HepG2 (cell line): ENCODE results near the gene HDAC5. TPM values are rescaled to one million over a fixed set of nuclear protein-coding genes. Genes with fewer than 3 reads are reported as not detected.

Source experiments
- ARID5B ChIP-seq: IDR thresholded peaks from 2 replicates; pipeline ENCODE4 v1.4.0; 2020; ENCODE audit warnings: mild to moderate bottlenecking, missing genetic modification reagents
- CBX5 ChIP-seq: sonication (generic); formaldehyde crosslinking; IDR thresholded peaks from 2 replicates; pipeline ENCODE4 v1.4.0; 2020; ENCODE audit warnings: missing genetic modification reagents, borderline replicate concordance
- CHD4 ChIP-seq: fragments of 200-600 bp; sonication (generic); IDR thresholded peaks from 2 replicates; pipeline ENCODE4 v1.7.0; 2017; ENCODE audit warnings: mild to moderate bottlenecking, low read length, borderline replicate concordance
- DDIT3 ChIP-seq: sonication (generic); formaldehyde crosslinking; IDR thresholded peaks from 2 replicates; pipeline ENCODE4 v1.4.0; 2020; ENCODE audit warnings: mild to moderate bottlenecking, missing genetic modification reagents
- GATA4 ChIP-seq: sonication (generic); IDR thresholded peaks from 2 replicates; pipeline ENCODE4 v1.6.1; 2016; ENCODE audit warnings: antibody characterized with exemption, low read depth, borderline replicate concordance
- HMG20B ChIP-seq: conservative IDR thresholded peaks from 2 replicates; pipeline ENCODE4 v1.6.1; 2016; ENCODE audit warnings: missing genetic modification reagents, missing compliant biosample characterization
- HNRNPUL1 ChIP-seq: fragments of 200-400 bp; formaldehyde crosslinking; IDR thresholded peaks from 2 replicates; pipeline ENCODE4 v1.6.1; 2017; ENCODE audit warnings: low read depth, mild to moderate bottlenecking, low read length, moderate library complexity
- KMT2A ChIP-seq: sonication (generic); formaldehyde crosslinking; IDR thresholded peaks from 2 replicates; pipeline ENCODE4 v1.4.0; 2020; ENCODE audit warnings: missing genetic modification reagents
- MYNN ChIP-seq: sonication (generic); formaldehyde crosslinking; IDR thresholded peaks from 2 replicates; pipeline ENCODE4 v1.4.0; 2020; ENCODE audit warnings: mild to moderate bottlenecking, low read depth, missing genetic modification reagents
- NFE2L1 ChIP-seq: sonication (generic); formaldehyde crosslinking; IDR thresholded peaks from 2 replicates; pipeline ENCODE4 v1.4.0; 2020; ENCODE audit warnings: missing genetic modification reagents, mild to moderate bottlenecking, borderline replicate concordance
- NFKB2 ChIP-seq: sonication (generic); formaldehyde crosslinking; IDR thresholded peaks from 2 replicates; pipeline ENCODE4 v1.4.0; 2020; ENCODE audit warnings: missing genetic modification reagents, borderline replicate concordance
- NFYB ChIP-seq: sonication (generic); formaldehyde crosslinking; IDR thresholded peaks from 2 replicates; pipeline ENCODE4 v1.4.0; 2020; ENCODE audit warnings: missing genetic modification reagents
- SATB2 ChIP-seq: sonication (generic); formaldehyde crosslinking; IDR thresholded peaks from 2 replicates; pipeline ENCODE4 v1.5.0; 2020; ENCODE audit warnings: missing genetic modification reagents
- SETDB1 ChIP-seq: sonication (generic); formaldehyde crosslinking; IDR thresholded peaks from 2 replicates; pipeline ENCODE4 v1.5.1; 2020; ENCODE audit warnings: missing genetic modification reagents, mild to moderate bottlenecking, borderline replicate concordance
- SKIL ChIP-seq: sonication (generic); formaldehyde crosslinking; IDR thresholded peaks from 2 replicates; pipeline ENCODE4 v1.8.0; 2022; ENCODE audit warnings: missing genetic modification reagents, mild to moderate bottlenecking, moderate library complexity, borderline replicate concordance
- SNAPC5 ChIP-seq: sonication (generic); formaldehyde crosslinking; IDR thresholded peaks from 2 replicates; pipeline ENCODE4 v1.8.1; 2023; ENCODE audit warnings: mild to moderate bottlenecking, missing genetic modification reagents, borderline replicate concordance
- SRSF1 ChIP-seq: fragments of 200-400 bp; formaldehyde crosslinking; optimal IDR thresholded peaks from 2 replicates; pipeline ENCODE3; 2017; ENCODE audit warnings: mild to moderate bottlenecking, low read depth, low read length, moderate library complexity
- YY1 ChIP-seq: IDR thresholded peaks from 2 replicates; pipeline ENCODE4 v1.6.1; 2011; ENCODE audit warnings: low read length, low read depth, moderate library complexity, mild to moderate bottlenecking; ENCODE audit not compliant: insufficient read depth, insufficient replicate concordance
- ZBTB33 ChIP-seq: sonication (generic); formaldehyde crosslinking; IDR thresholded peaks from 2 replicates; pipeline ENCODE4 v1.4.0; 2020; ENCODE audit warnings: missing genetic modification reagents
- ZNF337 ChIP-seq: sonication (generic); formaldehyde crosslinking; IDR thresholded peaks from 2 replicates; pipeline ENCODE4 v1.5.1; 2020; ENCODE audit warnings: missing genetic modification reagents, low read depth, mild to moderate bottlenecking, borderline replicate concordance
- polyA plus RNA-seq, 8 experiments: library from polyadenylated mRNA; depleted of rRNA in 3 of 8; stranded (reverse) in 7 of 8; unstranded in 1 of 8; fragments of >200 nt; fragmentation: Illumina TruSeq in 4 of 8; extraction: Trizol in 4 of 8; gene quantifications; 2 replicates each; pipeline versions ENCODE4 v1.2.1 to v1.2.3, GENCODE V29; 2011 to 2016; ENCODE audit warnings: low read depth in 4 of 8, missing spikeins in 1 of 8, mixed read lengths in 1 of 8; ENCODE audit not compliant: insufficient read depth in 1 of 8
- total RNA-seq, 5 experiments: library from RNA; depleted of rRNA; stranded (reverse); fragments of >200 nt; fragmentation: Illumina TruSeq; extraction: Trizol; gene quantifications; 2 replicates each; pipeline ENCODE4 v1.2.3, GENCODE V29; 2016; ENCODE audit warnings: low read depth in 1 of 5

Gene HDAC5
- total and polyA plus RNA-seq, 2 of the 13 experiments (the other 11 are each of a cell fraction or from before 2014, with no cell fraction given) = 46.4 to 85.4 TPM

GRCh38 chr17:44070455-44071197 lies 52.8 kb downstream of the HDAC5 start, which contains the start of gene G6PC3 (continued):
- TF ChIP-seq ARID5B (CRISPR knock-in tag) = peak; percentile 79
- peak; percentile 89 for TF ChIP-seq MYNN
- peak; percentile 88 for TF ChIP-seq CBX5 (CRISPR knock-in tag)
- peak; percentile 61; the same call in 1 of the 2 replicates for TF ChIP-seq GATA4
- peak; percentile 13; the same call in 1 of the 2 replicates for TF ChIP-seq SATB2
- peak; percentile 68; the same call in 1 of the 2 replicates for TF ChIP-seq SKIL (CRISPR knock-in tag)
- no peak; the same call in 1 of the 2 replicates for TF ChIP-seq SETDB1 (CRISPR knock-in tag)
- TF ChIP-seq DDIT3 (CRISPR knock-in tag) = 0 out of 2 replicates have a peak, but pooled peaks have one; percentile 53
- TF ChIP-seq YY1 = peak; percentile 86
- TF ChIP-seq ZNF337 (CRISPR knock-in tag) = peak; percentile 79; the same call in 1 of the 2 replicates
- TF ChIP-seq NFKB2 = peak; percentile 99
- peak; percentile 89 for TF ChIP-seq KMT2A (CRISPR knock-in tag)
- peak; percentile 34; the same call in 1 of the 2 replicates for TF ChIP-seq NFE2L1
- TF ChIP-seq SRSF1 = peak; percentile 15
- TF ChIP-seq HMG20B (CRISPR knock-in tag) = peak; percentile 75
- TF ChIP-seq CHD4 = no peak
- peak; percentile 78; the same call in 1 of the 2 replicates for TF ChIP-seq ZBTB33 (CRISPR knock-in tag)
- TF ChIP-seq SNAPC5 (CRISPR knock-in tag) = peak; percentile 86; the same call in 1 of the 2 replicates
- no peak for TF ChIP-seq HNRNPUL1
- no peak; the same call in 1 of the 2 replicates for TF ChIP-seq NFYB (CRISPR knock-in tag)
